Suppressor macrophage treated with lipopolysaccharide for 1 hour (primary cell): ENCODE results near the gene NBEA.
"Not testable (repeated sequence)": the region's sequence is repeated elsewhere in the genome, so short reads cannot be mapped to it uniquely, and the experiment has no call there.

Experiments
- DNase-seq, 3 donors: peaks; one replicate each; pipeline ENCODE4 v3.0.0-alpha.2; 2020 to 2022

NBEA gene

DNA sequence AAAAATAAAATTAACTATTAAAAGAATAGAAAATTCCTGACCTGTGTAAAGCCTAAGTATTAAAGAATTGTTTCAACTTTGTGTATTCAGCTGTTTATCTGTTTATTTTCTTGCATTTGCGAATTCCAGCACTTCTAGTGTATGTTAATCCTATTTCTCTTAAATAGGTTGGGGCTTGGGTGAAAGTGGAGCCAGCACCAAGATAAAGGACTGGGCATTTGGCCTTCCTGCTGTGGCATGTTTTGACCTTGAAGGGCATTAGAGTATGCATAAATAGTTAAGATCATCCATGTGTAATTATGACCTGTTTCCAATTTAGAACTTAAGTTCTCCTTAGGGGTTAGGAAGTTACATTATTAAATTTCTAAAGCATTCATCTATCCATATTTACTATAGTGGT lies 151.3 kb downstream of the NBEA start:
- no peak for DNase-seq

DNA sequence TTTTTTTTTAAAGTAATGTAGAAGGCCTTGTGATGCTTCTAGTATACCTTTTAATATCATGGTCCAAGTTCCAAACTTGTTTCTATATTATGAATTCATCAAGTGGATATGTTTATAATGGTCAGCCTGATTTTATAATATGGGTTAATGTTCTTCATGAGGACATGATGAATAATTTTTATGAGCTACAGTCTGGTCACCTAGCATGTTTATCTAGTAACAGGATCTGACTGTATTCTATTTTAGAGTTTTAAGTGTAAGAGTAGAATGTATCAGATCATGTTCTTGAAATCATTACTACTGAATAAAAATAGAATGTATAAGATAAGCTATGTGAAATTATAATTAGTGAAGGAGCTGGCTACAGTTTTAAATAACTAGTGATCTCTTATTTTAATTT lies 164.7 kb downstream of the NBEA start:
- DNase-seq = not testable (repeated sequence)

DNA sequence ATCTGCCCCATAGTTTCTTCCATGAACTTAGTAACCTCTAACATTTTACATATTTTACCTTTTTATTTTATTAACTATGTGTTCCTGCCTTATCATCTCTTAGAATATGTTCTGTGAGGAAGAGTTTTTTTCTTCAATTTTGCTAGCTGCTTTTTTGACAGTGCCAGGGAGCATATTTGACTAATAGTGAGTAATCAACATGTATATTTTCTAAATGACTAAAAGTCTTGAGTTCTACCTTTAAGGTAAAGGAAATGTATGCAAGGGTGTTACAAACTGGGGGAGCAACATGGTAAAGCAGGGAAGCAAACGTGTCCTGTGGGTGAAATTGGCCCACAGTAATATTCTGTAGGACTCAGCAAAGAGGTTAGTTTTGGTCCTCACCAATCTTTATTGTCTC lies 165.5 kb downstream of the NBEA start:
- no peak for DNase-seq

DNA sequence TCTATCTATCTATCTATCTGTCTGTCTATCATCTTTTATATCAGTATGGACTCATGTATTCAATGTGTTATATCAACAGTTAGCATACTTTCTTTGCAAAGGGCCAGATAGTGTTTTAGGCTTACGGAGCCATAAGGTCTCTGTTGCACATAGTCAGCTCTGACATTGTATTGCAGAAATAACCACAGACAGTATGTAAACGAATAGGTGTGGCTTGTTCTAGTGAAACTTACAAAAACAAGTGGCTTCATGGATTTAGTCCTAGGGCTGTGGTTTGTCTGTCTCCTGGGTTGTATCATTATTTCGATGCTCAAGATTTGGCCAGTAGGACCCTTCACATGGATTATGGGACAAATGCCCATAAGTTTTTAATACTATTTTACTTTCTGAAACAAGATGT lies 171.5 kb downstream of the NBEA start:
- DNase-seq = not testable (repeated sequence)

DNA sequence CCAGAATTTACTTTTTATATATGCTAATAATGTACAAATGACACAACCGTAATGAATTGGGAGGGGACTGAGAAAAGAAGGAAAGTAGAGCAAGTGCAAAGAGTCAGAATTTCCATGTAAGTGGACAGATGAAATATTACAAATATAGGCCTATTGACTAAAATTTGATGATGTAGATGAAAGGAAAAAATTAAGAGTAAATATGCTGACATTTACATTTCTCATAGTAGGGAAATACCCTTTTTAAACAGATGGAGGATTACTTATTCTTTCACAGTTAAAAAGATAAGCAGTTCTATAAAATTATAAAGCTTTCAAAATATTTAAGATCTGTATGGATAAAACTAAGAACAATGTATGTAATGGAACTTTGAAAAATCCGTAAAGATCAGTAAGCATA lies 185.4 kb downstream of the NBEA start:
- no peak for DNase-seq

DNA sequence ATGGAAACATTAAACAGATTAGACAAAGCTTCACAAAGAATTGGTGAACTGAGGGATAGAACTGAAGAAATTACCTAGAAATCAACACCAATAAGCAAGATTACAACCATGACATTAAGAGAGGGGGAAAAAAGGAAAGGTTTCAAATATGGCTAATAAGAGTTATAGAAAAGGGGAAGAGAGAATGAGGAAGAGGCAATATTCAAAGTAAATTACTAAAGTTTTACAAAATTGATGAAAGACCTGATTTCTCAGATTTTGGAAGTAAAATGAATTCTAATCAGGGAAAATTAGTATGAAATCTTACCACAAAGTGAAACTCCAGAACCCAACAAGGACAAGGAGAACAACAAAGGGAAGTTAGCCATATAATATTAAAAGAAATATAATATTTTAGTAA lies 187.4 kb downstream of the NBEA start:
- peak in 2 of 3 donors; percentile 20 to 35 for DNase-seq

DNA sequence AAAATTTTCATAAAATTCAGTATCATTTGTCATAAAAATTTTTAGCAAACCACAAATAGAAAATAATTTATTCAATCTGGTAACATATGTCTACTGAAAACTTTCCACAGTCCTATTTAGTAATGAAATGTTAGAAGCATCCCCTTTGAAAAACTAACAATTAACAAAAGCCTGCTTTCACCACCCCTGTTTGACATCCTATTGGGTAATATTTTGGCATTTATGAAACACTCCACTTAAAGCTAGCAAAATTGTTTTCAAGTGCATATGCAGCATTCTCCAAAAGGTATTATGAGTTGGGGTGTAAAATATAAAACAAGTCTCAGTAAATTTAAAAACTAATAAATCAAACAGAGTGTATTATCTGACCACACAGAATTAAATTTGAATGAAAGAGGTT lies 189.4 kb downstream of the NBEA start:
- DNase-seq = no peak

DNA sequence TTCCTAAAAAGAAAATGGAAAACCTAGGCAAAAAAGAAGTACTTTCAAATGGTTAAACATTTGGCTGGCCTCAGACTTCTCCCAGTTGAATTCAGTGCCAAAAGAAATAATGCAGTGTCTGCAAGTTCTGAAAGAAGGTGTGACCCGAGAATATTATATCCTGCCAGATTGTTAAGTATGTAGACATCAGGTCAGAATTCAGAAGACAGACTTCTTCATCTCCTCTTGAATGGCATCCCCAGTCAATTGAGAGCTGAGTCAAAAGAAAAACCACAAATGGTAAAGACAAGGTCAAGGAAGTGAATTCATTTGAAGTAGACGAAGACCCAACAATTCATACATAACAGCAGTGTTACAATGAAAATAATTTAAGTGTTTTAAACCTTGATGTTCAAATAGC lies 194.5 kb downstream of the NBEA start:
- DNase-seq = no peak

DNA sequence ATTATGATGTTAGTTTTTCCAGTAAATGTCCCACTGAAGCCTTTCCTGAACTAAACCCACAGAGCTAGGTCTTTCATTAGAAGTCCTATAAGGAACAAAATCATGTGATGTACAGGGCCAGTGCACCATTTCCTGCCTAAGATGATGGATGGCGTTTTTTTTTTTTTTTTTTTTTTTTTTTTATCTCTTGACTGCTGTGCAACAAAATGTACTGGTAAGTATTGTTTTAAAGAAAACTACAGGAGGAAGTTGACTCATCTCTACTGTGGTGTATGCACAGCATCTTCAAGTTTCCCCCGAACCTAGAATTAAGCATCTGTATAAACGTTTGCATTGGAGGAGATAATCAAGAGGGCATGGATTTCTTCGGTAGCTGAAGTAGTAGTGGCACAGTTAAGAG lies 197.5 kb downstream of the NBEA start:
- DNase-seq = peak; percentile 20 to 68 (median 66)

DNA sequence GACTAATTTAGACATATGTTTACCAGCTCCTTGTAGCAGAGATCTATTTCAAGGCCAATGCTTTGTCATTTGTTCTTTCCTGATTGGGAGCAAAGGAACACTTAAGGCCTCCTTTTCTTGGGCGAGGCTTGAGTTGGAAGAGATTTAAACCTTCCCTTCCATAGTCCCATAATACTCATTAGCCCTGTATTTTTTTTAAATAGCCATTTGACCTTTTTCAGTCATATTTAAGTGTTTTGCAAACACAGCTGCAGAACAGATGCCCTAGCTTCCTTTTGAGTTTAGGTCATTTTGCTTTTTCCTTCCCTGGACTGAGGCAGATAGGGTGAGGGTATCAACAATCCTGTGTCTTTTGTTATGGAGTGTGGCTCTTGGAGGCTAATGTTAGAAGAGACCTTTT lies 198.3 kb downstream of the NBEA start:
- no peak for DNase-seq

DNA sequence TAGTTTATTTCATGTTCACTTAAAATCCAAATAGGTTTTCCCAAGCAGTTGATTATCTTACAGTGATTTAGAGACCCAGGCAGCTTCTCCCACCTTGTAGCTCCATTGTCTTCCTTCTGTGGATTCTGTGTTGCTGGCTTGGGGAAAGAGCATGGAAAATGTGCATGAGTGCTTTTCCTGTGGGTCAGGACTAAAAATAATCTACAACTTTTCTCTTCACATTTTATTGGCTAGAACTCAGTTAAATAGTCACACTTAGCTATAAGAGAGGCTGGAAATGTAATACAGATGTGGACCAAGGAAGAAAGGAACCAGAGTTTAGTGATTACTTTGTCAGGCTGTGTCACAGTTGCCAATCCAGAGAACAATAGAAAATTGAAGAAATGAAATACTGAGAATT lies 198.8 kb downstream of the NBEA start:
- no peak for DNase-seq

DNA sequence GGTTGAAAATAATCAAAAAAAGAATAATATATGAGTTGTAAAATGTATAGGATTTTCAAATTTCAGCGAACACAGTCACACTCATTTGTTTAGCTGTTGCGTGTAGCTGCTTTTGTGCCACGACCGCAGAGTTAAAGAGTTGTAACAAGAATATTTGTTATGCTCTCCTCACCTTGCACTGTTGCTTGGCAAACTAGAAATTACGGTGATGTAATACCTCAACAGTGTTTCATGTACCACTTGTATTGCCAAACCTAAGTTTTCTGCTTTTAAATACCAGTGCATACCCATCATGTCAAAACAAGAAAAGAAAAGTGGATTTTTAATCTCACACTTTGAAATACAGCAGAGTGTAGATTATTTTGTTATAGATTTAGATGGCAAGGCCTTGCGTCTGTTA lies 201.1 kb downstream of the NBEA start:
- no peak for DNase-seq

DNA sequence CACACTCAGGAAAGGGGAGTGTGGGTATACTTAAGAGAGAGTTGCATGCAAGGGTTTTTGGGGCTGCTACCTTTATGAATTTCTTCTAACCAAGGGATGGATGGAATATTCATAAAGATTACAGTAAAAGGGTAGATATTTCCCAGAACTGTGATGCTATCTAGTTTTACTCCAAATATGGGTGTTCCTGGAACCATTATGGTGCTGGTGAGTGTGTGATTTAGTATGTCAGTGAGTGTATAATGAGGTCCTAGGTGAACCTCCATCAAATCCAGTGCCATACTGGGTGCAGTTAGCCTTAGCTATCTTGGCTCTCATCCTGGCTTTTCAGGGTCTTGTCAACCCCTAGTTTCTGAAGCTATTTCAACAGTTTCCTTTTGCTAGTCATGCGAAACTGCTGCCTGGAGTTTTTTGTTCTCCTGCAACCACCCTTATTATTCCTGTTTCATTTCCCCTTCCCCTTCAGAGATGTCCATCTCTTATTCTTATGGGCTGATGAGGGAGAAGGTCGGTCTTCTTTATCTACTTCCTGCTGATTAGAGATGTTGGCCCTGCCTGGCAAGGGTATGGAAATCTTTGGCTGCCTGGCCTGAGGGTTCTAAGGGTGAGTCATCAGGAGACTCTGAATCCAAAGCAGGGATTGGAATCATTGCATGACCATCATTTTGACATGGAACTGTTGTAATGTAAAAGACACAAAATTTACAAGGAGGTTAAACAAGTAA lies 202.3 kb downstream of the NBEA start:
- peak; percentile 32 to 57 (median 57) for DNase-seq

DNA sequence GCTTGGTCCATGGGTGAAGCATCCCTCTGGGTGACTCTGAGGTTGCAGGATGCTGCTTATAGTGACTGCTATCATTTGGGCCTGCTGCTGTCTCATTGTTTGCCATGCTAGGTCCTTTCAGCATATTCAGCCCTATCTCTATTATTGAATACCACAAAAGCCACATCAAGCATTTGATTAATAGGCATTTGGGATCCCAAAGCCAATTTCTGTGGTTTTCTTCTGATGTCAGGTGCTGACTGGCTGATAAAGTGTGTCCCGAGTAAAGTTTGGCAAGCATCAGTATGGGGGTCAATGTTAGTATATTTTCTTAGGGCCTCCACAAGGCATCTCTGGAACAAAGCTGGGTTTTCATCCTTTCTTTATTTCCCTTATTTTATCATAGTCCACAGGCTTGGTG lies 204.6 kb downstream of the NBEA start:
- DNase-seq = no peak

DNA sequence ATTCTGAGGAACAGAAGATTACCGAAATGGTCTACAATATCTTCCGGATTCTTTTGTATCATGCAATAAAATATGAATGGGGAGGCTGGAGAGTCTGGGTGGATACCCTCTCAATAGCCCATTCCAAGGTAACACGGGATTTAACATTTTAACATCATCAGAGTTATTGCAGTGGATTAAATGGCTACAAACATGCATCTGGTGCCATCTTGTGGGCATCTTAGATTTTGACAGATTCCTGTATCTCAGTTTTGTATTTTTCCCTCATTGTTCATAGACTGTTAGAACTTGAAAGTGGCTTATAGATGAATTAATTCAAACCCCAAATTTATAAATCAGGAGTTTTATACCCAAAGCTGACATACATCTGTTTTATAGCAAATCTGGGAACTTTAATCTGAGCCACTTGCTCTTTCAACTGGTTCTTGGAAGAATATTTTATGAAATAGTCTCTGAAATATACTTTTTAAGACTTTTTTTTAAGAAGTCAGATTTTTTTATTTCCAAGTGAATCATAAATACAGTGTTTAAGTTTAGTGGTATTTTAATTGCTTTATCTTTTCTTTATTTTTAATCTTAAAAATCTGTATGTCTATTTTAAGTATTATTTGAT lies 215.2 kb downstream of the NBEA start:
- peak; percentile 65 to 78 (median 67) for DNase-seq

DNA sequence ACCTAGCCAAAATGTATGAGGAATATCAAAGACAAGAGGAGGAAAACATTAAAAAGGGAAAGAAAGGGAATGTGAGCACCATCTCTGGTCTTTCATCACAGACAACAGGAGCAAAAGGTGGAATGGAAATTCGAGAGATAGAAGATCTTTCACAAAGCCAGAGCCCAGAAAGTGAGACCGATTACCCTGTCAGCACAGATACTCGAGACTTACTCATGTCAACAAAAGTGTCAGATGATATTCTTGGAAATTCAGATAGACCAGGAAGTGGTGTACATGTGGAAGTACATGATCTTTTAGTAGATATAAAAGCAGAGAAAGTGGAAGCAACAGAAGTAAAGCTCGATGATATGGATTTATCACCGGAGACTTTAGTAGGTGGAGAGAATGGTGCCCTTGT lies 217.0 kb downstream of the NBEA start:
- no peak for DNase-seq

DNA sequence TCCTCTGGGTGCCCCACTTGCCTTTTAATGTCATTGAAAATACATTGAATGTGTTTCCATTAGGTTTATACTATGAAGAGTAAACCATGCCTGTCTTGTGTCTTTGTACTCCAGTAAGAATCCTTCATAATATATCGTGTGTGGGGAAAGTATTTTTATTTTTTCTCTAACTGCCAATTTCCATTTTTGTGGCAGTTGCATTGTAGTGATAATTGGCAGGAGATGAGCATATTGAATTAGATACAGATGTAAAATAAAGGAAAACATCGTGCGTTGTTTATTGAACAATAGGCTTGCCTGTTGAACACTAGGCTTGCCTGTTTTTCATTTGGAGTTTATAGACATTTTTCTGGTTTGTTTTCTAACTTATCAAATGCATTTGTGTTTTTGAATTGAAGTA lies 218.8 kb downstream of the NBEA start:
- no peak for DNase-seq

DNA sequence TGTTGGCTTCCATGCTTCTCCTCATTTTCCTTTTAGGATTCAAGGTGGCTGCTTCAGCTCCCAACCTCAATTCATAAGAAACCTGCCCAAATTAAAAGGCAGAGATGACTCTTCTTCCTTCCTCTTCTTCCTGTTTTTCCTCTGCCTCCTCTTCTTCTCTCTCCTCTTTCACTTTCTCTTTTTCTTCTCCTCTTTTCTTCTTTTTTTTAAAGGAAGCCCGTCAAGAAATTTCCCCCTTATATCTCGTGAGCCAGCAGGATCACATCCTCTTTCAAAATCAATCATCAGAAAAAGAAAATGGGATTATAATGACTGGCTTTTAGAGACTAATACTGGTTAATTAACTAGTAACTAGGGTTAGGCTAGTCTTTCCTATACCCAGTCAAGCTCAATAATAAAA lies 220.3 kb downstream of the NBEA start:
- peak; percentile 36 to 68 (median 56) for DNase-seq

DNA sequence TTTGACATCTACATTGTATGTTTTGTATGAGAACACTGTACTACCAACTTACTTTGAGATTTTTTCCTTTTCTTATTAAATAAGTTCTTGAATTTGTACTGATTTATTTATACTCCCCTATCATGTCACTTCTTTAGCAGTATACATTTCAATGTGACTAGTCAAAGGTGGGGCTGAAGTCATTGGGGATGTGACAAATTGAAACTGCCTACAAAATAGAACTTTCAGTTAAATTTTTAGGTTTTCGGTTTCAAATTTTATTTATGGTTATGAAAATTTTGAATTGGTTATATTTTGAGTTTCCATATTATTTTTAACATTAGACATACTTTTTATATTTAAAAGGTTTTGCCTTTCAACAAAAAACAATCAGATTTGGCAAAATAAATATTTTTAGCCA lies 221.6 kb downstream of the NBEA start:
- DNase-seq = no peak

DNA sequence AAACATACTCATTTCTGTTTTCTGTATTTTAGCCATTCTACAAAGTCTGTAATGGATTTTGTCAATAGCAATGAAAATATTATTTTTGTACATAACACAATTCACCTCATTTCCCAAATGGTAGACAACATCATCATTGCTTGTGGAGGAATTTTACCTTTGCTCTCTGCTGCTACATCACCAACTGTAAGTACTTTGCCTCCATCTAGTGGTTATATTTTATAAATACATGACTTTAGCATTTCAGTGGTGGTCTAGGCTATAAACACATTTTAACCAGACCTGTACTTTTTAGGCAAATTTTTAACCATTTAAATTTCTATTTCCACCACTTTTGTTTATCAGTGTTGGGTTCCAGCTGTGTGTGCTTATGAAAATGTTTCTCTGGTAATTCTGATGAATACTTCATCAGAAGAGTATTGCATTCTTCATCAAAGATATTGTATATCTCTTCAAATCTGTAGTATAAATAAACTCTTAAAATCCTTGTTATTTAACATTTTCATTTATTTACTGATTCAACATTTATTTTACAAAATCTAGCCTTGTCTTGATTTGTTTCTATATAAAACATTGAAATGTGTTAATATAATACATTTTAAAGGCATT lies 222.4 kb downstream of the NBEA start:
- peak; percentile 50 to 79 (median 75) for DNase-seq

DNA sequence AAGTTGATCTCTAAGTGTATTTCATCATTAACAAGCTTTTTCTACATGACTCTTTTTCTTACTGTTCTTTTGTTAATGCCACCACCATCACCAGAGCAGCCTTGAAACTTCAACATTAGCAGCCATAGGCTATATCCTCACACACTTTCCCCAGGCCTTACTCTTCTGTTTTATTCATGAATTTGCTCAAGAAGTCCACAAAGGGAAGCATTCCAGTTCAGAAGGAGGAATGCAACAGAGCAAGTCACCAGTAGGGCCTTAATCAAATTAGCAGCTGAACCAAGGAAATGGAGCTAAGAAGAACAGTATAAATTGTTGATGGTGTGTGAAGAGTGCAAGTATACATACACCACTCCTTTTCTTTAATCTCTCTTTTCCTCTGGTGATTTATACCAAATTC lies 223.1 kb downstream of the NBEA start:
- no peak for DNase-seq

DNA sequence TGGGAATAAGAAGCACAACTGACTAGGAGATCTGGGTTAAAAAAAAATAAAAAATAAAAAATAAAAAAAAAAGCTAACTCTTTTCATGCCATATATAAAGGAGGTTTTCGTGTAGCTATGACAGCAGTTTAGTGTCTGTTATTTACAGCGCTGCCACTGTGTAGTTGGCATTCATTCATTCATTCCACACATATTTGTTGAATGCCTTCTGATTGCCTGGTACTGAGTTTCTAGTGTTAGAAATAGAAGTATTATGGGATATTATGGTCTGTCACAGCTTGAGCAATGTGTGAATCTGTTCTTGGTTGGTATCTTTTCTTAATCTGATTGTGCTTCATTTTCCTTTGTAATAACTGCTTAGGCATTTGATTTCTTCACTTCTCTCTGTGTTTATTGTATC lies 237.4 kb downstream of the NBEA start:
- DNase-seq = no peak

DNA sequence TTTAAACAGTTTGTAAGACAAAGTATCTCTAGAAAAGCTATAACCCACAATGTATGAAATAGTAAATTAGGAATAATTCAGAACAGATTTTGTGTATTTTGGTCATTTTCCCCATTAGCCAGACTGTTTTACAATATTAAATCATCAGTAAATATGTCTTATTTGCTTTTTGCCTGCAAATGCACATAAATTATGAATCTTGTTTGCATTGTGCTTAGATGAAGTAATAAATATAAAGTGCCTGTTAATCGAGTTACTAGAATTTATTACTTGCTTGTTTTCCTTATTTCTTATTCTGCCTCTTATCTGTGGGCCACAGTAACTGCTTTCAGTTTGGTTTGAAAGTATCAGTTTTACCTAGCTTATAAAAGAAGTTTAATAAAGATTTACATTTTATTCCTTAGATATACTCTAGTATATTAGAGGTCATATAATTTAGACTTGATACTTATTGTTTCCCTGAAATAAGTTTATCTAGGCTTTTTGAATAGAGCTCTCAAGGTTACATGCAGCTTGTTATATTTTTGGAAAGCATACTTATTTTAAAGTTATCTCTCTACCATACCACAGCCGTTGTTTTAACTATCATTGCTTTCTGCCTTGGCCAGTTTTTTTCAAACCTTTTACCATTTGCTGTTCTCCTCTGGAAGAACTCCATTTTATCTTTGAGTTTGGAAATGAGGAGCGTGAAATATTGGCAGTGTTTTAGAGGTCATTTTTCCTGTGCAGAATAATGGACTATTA lies 238.0 kb downstream of the NBEA start:
- DNase-seq = no peak

DNA sequence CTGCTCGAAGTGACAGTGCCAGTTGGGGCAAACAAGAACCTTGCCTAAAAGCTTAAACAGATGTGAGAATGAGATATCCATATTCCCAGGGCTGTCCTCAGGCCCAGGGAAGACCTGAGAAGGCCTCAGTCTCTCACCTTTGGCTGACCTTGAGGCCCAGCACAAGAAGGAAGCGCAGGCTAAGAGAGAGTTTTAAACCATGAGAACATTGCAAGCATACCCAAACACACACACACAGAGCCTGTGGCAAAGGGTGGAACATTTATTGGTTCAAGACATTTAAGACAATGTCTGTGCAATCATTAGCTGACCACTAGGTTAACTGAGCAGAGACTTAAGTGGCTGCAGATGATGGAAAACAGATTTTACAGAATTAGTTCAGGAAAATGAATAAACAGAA lies 248.2 kb downstream of the NBEA start:
- no peak for DNase-seq
